VCaP (cell line): ENCODE data around the gene FERMT1.

ENCODE experiments used
- H3K27ac ChIP-seq: fragments of 450-650 bp; 2 replicates; pipeline ENCODE4 v1.5.1; 2017
- TF ChIP-seq, protein P1 (sequence below): fragments of 450-650 bp; conservative IDR thresholded peaks from 2 replicates; pipeline ENCODE4 v1.5.1; 2017; ENCODE audit warnings: mild to moderate bottlenecking, moderate library complexity

FERMT1 gene

GRCh38 chr20:6100246-6100645 lies 22.6 kb downstream of the FERMT1 start:
- H3K27ac ChIP-seq, result no peak overlapping the region
- TF ChIP-seq, protein P1, sequence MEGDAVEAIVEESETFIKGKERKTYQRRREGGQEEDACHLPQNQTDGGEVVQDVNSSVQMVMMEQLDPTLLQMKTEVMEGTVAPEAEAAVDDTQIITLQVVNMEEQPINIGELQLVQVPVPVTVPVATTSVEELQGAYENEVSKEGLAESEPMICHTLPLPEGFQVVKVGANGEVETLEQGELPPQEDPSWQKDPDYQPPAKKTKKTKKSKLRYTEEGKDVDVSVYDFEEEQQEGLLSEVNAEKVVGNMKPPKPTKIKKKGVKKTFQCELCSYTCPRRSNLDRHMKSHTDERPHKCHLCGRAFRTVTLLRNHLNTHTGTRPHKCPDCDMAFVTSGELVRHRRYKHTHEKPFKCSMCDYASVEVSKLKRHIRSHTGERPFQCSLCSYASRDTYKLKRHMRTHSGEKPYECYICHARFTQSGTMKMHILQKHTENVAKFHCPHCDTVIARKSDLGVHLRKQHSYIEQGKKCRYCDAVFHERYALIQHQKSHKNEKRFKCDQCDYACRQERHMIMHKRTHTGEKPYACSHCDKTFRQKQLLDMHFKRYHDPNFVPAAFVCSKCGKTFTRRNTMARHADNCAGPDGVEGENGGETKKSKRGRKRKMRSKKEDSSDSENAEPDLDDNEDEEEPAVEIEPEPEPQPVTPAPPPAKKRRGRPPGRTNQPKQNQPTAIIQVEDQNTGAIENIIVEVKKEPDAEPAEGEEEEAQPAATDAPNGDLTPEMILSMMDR, result no peak

GRCh38 chr20:6099819-6100218 lies 23.0 kb downstream of the FERMT1 start:
- no peak overlapping the region for H3K27ac ChIP-seq
- TF ChIP-seq, protein P1, result no peak

DNA sequence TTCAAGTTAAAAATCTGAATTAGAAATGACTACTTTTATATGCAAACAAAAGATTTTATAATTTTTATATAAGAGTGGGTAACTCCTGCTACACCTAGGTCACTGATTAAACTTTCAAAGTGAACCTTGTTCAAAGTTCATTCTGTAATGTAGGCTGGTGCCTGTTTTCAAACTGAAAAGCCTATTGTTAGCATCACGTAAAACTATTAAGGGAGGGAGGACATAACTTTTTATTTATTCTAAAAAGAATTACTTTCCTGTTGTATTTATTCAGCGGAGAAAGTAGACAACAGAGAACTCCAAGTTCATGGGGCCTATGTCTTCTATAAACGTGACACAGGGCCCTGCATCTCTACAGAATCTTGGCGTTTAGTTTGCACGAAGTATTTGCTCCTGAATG lies 27.4 kb downstream of the FERMT1 start:
- TF ChIP-seq, protein P1, result no peak

DNA sequence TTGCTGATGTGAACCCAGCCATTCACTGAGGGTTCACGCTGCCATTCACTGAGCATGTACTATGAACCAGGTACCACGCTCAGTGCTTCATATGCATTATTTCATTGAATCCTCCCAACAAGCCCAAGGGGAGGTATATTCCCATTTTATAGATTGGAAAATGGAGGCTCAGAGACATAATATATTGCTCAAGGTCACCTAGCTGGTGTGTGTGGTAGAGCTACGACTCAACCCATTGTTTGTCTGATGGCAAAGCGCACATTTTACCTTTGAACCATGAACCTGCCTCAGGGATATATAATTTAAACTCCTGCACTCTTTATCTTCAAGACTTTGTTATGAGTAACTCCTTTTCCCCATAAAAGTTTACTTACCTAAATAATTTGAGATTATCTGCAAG lies 28.3 kb downstream of the FERMT1 start:
- TF ChIP-seq, protein P1, result no peak
- H3K27ac ChIP-seq, result no peak overlapping the region

More for the DNA sequence above, 27.4 kb downstream of the FERMT1 start:
- H3K27ac ChIP-seq, result no peak overlapping the region

- no peak overlapping the region for H3K27ac ChIP-seq
- TF ChIP-seq, protein P1, result no peak
Measured at GRCh38 chr20:6094063-6094462, 28.8 kb downstream of the FERMT1 start.

GRCh38 chr20:6091661-6092060 lies 31.2 kb downstream of the FERMT1 start:
- no peak overlapping the region for H3K27ac ChIP-seq
- TF ChIP-seq, protein P1, result no peak

DNA sequence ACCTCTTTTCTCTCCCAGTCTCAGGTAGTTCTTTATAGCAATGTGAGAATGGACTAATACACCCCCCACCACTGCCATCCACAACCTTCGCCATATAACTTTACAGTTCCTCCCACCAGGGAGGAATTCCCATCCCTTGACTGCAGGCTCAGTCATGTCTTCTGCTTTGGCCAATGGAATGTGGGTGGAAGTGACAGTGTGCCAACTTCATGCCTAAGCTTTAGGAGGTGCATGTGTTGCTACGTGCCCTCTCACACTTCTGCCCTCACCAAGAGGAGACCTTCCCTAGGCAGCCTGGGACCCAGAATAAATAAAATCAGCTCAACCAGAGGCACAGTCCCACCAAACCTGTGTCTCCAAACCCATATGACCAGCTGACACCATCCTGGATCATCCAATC lies 36.0 kb downstream of the FERMT1 start:
- no peak overlapping the region for H3K27ac ChIP-seq
- TF ChIP-seq, protein P1, result no peak

DNA sequence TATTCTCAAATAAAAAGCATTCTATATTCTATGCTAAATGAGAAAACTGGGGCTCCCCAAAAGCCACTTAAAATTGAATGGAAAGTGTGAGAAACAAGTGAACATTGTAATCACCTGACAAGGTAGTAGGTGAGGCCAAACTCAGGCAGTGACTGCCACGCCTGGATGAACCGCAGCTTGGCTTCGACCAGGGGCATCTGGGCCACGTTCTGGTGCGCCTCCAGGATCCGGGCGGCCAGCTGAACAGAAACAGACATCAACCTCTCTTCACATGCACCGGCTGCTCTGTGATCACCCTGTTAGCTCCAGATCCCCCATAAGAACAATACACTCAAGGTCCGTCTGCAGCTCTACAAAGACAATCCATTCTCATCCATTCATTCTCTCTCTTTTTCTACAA lies 38.9 kb downstream of the FERMT1 start:
- TF ChIP-seq, protein P1, result no peak
- no peak overlapping the region for H3K27ac ChIP-seq
